Activated T-helper 1 cell treated with anti-CD3 and anti-CD28 coated beads, Interleukin-12 subunit alpha, Interleukin-12 subunit beta, Interleukin-2, Interleukin-4 antibody, amounts not matched to agents 30 ng/mL and 10 ng/mL and 1 ng/mL, durations not matched to agents 14 hours and 24 hours and 36 hours (primary cell): Measurements from ENCODE around the gene DHX36. TPM values are rescaled to one million over a fixed set of nuclear protein-coding genes. Genes with fewer than 3 reads are reported as not detected.
A peak's percentile ranks its signal among the peaks of the same experiment; 100 is the strongest.

ENCODE experiments used
- DNase-seq: peaks from one replicate; pipeline ENCODE4 v3.0.0; 2021; ENCODE audit warnings: low spot score
- H3K27ac Mint-ChIP-seq: one replicate; pipeline ENCODE4 v1.8.0; 2021; ENCODE audit warnings: mild to moderate bottlenecking, mixed read lengths
- H3K27me3 Mint-ChIP-seq: one replicate; pipeline ENCODE4 v1.8.0; 2022; ENCODE audit warnings: mild to moderate bottlenecking, moderate library complexity, mixed read lengths; ENCODE audit not compliant: insufficient read depth
- H3K36me3 Mint-ChIP-seq: one replicate; pipeline ENCODE4 v1.8.0; 2021; ENCODE audit warnings: low read depth, mixed read lengths
- H3K4me1 Mint-ChIP-seq: one replicate; pipeline ENCODE4 v1.8.0; 2021; ENCODE audit warnings: low read depth, mixed read lengths
- H3K4me3 Mint-ChIP-seq: one replicate; pipeline ENCODE4 v1.8.0; 2021; ENCODE audit warnings: mild to moderate bottlenecking, moderate library complexity, mixed read lengths
- H3K9me3 Mint-ChIP-seq: one replicate; pipeline ENCODE4 v1.8.0; 2021; ENCODE audit warnings: mixed read lengths
- intact Hi-C: fragments of 100-400 bp; cut with micrococcal nuclease; formaldehyde crosslinking; loops from one replicate; pipeline ENCODE4 v1.15.1; 2024
- total RNA-seq: library from RNA; stranded (reverse); gene quantifications from 2 replicates; pipeline ENCODE4 v1.2.3, GENCODE V29; 2022

Gene DHX36
- total RNA-seq, 1 donor from 2014 or later = 95.2 TPM

DNA sequence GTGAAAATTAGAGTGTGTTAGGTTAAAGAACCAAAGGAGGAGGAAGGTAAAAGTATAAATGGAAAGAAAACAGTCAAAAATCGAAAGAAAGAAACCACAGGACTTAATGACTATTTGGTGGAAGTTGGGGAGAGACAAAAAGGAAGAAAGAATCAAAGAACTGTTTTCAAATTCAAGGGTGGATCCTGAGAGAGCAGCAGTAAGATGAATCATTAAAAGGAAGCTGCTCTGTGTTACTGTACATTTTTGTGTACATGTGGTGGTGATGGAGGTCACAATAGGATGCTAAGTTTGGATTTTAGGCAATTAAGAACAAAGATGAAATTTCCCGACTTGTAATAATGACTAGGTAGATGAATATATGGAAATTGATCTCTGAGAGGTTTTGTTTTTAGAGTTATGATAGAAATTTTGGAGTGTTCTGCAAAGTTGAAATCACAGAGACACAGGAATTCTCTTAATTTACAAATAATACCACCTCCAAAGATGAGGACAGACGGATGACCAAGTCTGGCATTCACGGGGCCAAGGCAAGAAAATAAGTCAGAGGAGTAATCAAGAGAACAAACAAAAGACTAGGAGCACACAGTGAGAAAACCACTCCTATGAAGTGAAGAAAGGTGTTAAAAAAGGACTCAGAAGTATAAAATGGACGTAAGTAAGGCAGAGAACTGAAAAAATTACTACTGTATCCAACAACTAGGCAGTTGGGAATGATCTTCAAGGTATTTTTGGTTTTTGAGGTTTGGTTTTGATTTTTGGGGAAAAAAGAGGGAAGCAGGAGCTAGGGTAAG is 7.1 kb downstream of the DHX36 start:
- Mint-ChIP-seq H3K4me1 (peaks cover 12% of the 10 kb centered on the region), H3K4me3 (peak overlapping the region; percentile 46), H3K27ac (peak overlapping the region; percentile 69), H3K27me3 (no peaks in the 10 kb centered on the region), H3K9me3 (no peaks in the 10 kb centered on the region), H3K36me3 (peaks cover 45% of the 10 kb centered on the region)
- no peak for DNase-seq
- intact Hi-C loops = loop anchor here (1.0 to 5.0 kb wide), 3 partner anchors 7 to 35 kb away; partner anchors contain the start of gene DHX36

DNA sequence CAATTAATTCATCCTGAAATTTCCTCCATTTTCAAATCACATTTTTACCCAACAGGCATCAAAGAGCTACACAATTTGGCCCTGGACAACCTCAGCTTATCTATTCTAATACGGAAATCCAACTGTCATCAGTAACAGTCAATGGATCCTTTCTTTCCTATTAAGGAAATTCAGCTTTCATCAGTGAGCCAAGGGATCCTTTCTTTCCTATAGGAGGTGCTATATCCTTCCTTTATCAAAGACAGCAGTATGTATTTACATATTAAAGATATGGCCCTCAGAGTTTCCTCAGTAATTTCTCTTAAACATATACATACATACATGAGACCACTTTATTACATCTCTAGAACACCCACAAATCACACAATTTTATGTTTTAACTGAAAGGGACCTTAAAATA is 10.1 kb downstream of the DHX36 start:
- no peak for DNase-seq
- peaks cover 46% of the 10 kb centered on the region for H3K36me3 Mint-ChIP-seq
- H3K4me1 Mint-ChIP-seq = peaks cover 7% of the 10 kb centered on the region
- intact Hi-C loops = no loop called here
- no peak overlapping the region for H3K27ac Mint-ChIP-seq
- H3K4me3 Mint-ChIP-seq = no peak overlapping the region
- no peaks in the 10 kb centered on the region for H3K9me3 Mint-ChIP-seq
- no peaks in the 10 kb centered on the region for H3K27me3 Mint-ChIP-seq

DNA sequence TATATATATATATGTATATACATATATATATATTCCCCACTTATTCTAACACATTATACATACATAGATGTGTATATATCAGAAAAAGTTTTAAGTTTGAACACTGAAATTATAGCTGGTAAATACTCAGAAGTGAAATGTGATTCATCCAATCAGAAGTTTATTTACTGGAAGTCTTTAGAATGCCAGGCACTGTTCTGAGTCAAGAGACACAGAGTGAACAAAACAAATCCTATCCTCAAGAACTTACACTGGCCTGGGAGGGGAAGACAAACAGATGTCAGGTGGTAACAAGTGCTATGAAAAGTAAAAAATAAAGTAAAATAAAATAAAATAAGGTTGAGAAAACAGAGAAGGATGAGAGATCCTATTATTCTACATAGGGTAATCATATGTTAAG is 13.4 kb downstream of the DHX36 start:
- DNase-seq = no peak
- H3K4me1 Mint-ChIP-seq = peaks cover 22% of the 10 kb centered on the region
- no peaks in the 10 kb centered on the region for H3K9me3 Mint-ChIP-seq
- H3K36me3 Mint-ChIP-seq = peaks cover 44% of the 10 kb centered on the region
- H3K27ac Mint-ChIP-seq = no peak overlapping the region
- intact Hi-C loops = no loop called here
- no peaks in the 10 kb centered on the region for H3K27me3 Mint-ChIP-seq
- no peak overlapping the region for H3K4me3 Mint-ChIP-seq

GRCh38 chr3:154307363-154307762 is 16.9 kb downstream of the DHX36 start:
- Mint-ChIP-seq H3K4me1 (peaks cover 16% of the 10 kb centered on the region), H3K27me3 (no peaks in the 10 kb centered on the region), H3K27ac (peak overlapping the region; percentile 10), H3K9me3 (no peaks in the 10 kb centered on the region), H3K36me3 (peaks cover 35% of the 10 kb centered on the region), H3K4me3 (no peak overlapping the region)
- intact Hi-C loops = no loop called here
- no peak for DNase-seq

DNA sequence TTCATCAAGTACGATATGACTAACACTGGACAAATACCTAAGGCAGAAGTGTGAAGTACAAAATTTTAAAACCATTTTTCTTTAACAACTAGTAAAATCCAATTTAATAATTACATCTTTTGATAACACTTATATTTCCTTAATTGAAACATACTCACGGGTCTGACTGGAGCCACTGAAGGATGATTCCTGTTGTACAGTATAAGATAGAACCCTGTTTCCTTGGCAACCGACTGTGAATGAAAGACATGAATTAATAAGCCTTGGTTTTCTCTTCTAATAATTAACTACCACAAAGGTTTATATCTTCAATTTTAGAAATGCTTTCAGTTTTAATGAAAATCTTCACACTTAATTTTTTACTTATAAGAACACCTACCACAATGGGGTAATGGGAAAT is 19.4 kb downstream of the DHX36 start:
- Mint-ChIP-seq H3K27ac (no peak overlapping the region), H3K36me3 (peaks cover 45% of the 10 kb centered on the region), H3K9me3 (no peaks in the 10 kb centered on the region), H3K27me3 (no peaks in the 10 kb centered on the region), H3K4me3 (no peak overlapping the region), H3K4me1 (peaks cover 16% of the 10 kb centered on the region)
- intact Hi-C loops = no loop called here
- no peak for DNase-seq

- Mint-ChIP-seq H3K27ac (no peak overlapping the region), H3K27me3 (no peaks in the 10 kb centered on the region), H3K4me3 (no peak overlapping the region), H3K9me3 (no peaks in the 10 kb centered on the region), H3K4me1 (peaks cover 16% of the 10 kb centered on the region), H3K36me3 (peaks cover 45% of the 10 kb centered on the region)
- intact Hi-C loops = no loop called here
- DNase-seq = no peak
Measured at GRCh38 chr3:154304116-154304786, 20.0 kb downstream of the DHX36 start.

DNA sequence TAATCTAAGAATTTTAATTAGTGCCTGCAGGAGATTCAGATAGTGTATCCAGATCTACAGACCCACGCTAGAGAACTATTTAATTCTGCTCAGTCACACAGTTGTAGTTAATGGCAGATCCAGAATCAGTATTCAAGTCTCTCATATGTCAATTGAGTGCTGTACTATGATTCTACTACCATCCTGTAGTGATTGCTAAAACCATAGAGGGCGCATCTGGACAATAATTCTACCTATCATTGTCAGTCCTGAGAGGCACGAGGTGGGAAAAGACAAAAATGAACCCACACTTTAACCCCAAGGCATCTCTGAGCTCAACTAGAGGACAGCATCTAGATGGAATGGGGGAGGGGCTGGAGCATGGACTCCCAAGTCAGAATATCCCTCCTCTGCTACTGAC is 22.7 kb downstream of the DHX36 start:
- H3K4me3 Mint-ChIP-seq = no peak overlapping the region
- H3K9me3 Mint-ChIP-seq = no peaks in the 10 kb centered on the region
- peaks cover 40% of the 10 kb centered on the region for H3K36me3 Mint-ChIP-seq
- intact Hi-C loops = loop anchor here (2.0 kb wide), 1 partner anchor 15 kb away; no protein-coding TSS in a partner anchor
- H3K27me3 Mint-ChIP-seq = no peaks in the 10 kb centered on the region
- peaks cover 2% of the 10 kb centered on the region for H3K4me1 Mint-ChIP-seq
- no peak for DNase-seq
- H3K27ac Mint-ChIP-seq = no peak overlapping the region

- Mint-ChIP-seq H3K9me3 (no peaks in the 10 kb centered on the region), H3K4me1 (no peaks in the 10 kb centered on the region), H3K27ac (no peak overlapping the region), H3K36me3 (peaks cover 36% of the 10 kb centered on the region), H3K27me3 (no peaks in the 10 kb centered on the region), H3K4me3 (no peak overlapping the region)
- intact Hi-C loops = no loop called here
- DNase-seq = no peak
Measured at GRCh38 chr3:154294016-154294415, 30.3 kb downstream of the DHX36 start.

- H3K36me3 Mint-ChIP-seq = peaks cover 37% of the 10 kb centered on the region
- DNase-seq = no peak
Measured at GRCh38 chr3:154290187-154290586, 34.1 kb downstream of the DHX36 start.

GRCh38 chr3:154285221-154285620 is 39.1 kb downstream of the DHX36 start:
- Mint-ChIP-seq H3K9me3 (no peaks in the 10 kb centered on the region), H3K36me3 (peaks cover 48% of the 10 kb centered on the region), H3K4me3 (no peak overlapping the region), H3K27me3 (no peaks in the 10 kb centered on the region), H3K27ac (no peak overlapping the region), H3K4me1 (no peaks in the 10 kb centered on the region)
- no peak for DNase-seq
- intact Hi-C loops = no loop called here

More at GRCh38 chr3:154290187-154290586, 34.1 kb downstream of the DHX36 start:
- intact Hi-C loops = no loop called here
- H3K4me3 Mint-ChIP-seq = no peak overlapping the region
- no peaks in the 10 kb centered on the region for H3K27me3 Mint-ChIP-seq
- H3K27ac Mint-ChIP-seq = no peak overlapping the region
- no peaks in the 10 kb centered on the region for H3K4me1 Mint-ChIP-seq
- no peaks in the 10 kb centered on the region for H3K9me3 Mint-ChIP-seq

- peaks cover 46% of the 10 kb centered on the region for H3K36me3 Mint-ChIP-seq
Measured at GRCh38 chr3:154280161-154280560, 44.1 kb downstream of the DHX36 start.

GRCh38 chr3:154275965-154276364 is 48.3 kb downstream of the DHX36 start:
- Mint-ChIP-seq H3K27me3 (no peaks in the 10 kb centered on the region), H3K27ac (no peak overlapping the region), H3K9me3 (no peaks in the 10 kb centered on the region), H3K4me3 (no peak overlapping the region), H3K4me1 (no peaks in the 10 kb centered on the region), H3K36me3 (peaks cover 41% of the 10 kb centered on the region)
- DNase-seq = no peak
- intact Hi-C loops = no loop called here

More at GRCh38 chr3:154280161-154280560, 44.1 kb downstream of the DHX36 start:
- Mint-ChIP-seq H3K27ac (no peak overlapping the region), H3K4me1 (no peaks in the 10 kb centered on the region), H3K27me3 (no peaks in the 10 kb centered on the region), H3K4me3 (no peak overlapping the region), H3K9me3 (no peaks in the 10 kb centered on the region)
- intact Hi-C loops = loop anchor here (5.0 kb wide), 1 partner anchor 37 kb away; no protein-coding TSS in a partner anchor
- DNase-seq = no peak

- intact Hi-C loops = no loop called here
- Mint-ChIP-seq H3K4me1 (no peaks in the 10 kb centered on the region), H3K27ac (no peak overlapping the region), H3K36me3 (peaks cover 36% of the 10 kb centered on the region), H3K27me3 (no peaks in the 10 kb centered on the region), H3K9me3 (no peaks in the 10 kb centered on the region), H3K4me3 (no peak overlapping the region)
- no peak for DNase-seq
Measured at GRCh38 chr3:154275292-154275691, 49.0 kb downstream of the DHX36 start.
